ENCODE measurements around the gene KDELR3. TPM values are rescaled to one million over a fixed set of nuclear protein-coding genes. Genes with fewer than 3 reads are reported as not detected.
A peak's percentile ranks its signal among the peaks of the same experiment; 100 is the strongest.

KDELR3 gene
- under 1 TPM; 0.59 to 0.89 TPM for total RNA-seq

DNA sequence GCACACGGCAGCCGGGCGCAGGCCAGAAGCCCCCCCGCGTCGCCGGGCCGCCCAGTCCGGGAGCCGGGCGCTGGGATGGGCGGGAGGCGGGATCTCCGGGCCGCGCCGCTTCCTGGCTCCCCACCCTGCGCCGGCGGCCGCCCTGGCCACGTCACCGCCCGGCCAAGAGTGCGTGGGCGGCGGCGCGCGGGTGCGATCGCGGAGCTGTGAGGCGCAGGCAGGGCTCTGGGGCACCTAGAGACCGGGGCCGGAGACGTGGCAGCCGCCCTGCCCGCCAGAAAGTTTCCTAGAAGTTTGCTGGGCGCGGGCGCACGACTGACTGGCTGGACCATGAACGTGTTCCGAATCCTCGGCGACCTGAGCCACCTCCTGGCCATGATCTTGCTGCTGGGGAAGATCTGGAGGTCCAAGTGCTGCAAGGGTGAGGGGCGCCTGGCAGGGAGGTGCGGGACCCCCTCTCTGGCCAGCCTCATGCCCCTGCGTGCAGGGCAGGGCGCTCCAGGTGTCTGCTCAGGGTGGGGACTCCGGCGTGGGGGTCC is at the start of gene KDELR3:
KDELR3 (plus strand) TSS at position 193 of the 539 bp plus-strand sequence; CDS start at position 331, 138 bp downstream.
- ATAC-seq (peak; percentile 87 to 96), DNase-seq (ENCODE audit: low spot score in 2 of 2) (peak; percentile 79 to 80)
- Mint-ChIP-seq H3K9me3 (no peaks in the 10 kb centered on the region), H3K27ac (peak within 1 kb of the TSS in 1 of 2 donors; percentile 29), H3K36me3 (no peaks in the 10 kb centered on the region)

DNA sequence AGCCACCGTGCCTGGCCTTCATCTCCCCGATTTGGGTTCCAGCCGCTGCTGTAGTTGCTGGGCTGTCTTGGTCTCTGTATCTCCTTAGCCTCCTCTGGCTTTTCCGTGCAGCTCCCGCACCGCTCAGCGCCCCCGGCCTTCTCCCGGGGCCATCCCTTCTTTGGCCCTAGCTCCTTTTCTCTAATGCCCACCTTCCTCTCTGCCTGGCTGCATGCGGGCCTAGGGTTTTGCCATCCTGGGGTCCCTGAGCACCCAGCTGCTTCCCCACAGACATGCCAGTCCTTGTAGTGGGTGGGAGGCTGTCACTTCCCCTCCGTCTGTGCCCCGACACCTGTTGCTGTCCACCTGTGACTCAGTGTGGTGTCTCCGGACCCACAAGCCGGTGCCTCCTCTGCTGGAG is 49.3 kb upstream of the KDELR3 start:
- no peaks in the 10 kb centered on the region for H3K9me3 Mint-ChIP-seq
- peak overlapping the region in 1 of 2 donors; percentile 11 for H3K27ac Mint-ChIP-seq
- ATAC-seq: no peak
- DNase-seq (ENCODE audit: low spot score in 2 of 2): no peak
- no peaks in the 10 kb centered on the region for H3K36me3 Mint-ChIP-seq

DNA sequence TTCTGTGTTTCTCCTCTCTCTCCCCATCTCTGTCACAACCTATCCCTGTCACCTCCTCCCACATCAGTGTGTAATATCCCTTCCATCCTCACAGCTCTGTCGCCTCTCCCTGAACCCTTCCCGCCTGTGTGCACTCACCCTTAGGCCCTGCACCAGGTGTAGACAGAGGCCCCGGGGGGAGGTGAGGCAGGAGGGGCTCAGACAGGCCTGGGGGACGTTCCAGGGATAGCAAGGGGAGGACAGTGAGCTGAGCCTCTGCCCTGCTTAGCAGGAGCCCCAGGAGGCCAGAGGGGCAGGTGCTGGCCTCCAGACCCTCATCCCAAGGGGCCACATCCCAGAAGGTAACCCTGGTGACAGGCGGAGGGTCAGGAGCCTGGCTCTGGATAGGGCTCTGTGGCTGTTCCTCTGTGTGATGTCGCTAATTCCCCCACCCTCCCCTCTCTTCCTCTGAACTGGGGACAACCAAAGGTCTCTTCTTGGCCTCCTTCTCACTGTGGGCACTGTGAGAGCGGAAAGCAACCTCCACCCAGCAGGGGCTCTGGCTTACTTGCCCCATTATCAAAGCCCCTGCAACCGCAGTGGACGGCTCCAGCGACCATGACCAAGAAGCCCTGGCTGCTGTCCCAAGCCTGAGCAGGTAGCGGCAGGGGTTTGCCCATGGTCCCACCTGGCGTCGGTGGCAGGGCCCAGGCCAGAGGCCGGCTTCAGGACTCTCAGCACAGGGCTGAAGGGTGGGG is 48.6 kb upstream of the KDELR3 start:
- Mint-ChIP-seq H3K36me3 (no peaks in the 10 kb centered on the region), H3K27ac (peak overlapping the region in 1 of 2 donors; percentile 11), H3K9me3 (no peaks in the 10 kb centered on the region)
- DNase-seq (ENCODE audit: low spot score in 2 of 2): no peak
- ATAC-seq: no peak

GRCh38 chr22:38419858-38420160 is 48.1 kb upstream of the KDELR3 start:
- Mint-ChIP-seq H3K9me3 (no peaks in the 10 kb centered on the region), H3K27ac (no peak overlapping the region), H3K36me3 (no peaks in the 10 kb centered on the region)
- DNase-seq (ENCODE audit: low spot score in 2 of 2): no peak
- ATAC-seq: no peak

DNA sequence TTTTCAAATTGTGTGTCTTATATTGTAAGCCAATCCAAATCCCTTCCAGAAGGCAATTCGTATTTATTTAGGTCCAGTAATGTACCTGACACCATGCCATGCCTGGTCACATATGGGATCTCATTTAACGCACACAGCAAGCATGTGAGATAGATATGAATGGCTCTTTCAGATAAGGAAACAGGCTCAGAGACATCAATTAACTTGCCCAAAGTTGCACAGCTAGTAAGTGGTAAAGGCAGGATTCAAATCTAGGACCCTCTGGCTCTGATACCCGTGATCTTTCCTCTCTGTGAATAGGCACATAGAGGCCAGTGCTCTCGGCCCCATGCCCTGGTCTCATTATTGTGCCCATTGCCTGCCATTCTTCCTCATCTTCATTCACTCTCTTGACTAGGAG is 47.2 kb upstream of the KDELR3 start:
- Mint-ChIP-seq H3K9me3 (no peaks in the 10 kb centered on the region), H3K36me3 (no peaks in the 10 kb centered on the region), H3K27ac (no peak overlapping the region)
- DNase-seq (ENCODE audit: low spot score in 2 of 2) (no peak), ATAC-seq (no peak)

DNA sequence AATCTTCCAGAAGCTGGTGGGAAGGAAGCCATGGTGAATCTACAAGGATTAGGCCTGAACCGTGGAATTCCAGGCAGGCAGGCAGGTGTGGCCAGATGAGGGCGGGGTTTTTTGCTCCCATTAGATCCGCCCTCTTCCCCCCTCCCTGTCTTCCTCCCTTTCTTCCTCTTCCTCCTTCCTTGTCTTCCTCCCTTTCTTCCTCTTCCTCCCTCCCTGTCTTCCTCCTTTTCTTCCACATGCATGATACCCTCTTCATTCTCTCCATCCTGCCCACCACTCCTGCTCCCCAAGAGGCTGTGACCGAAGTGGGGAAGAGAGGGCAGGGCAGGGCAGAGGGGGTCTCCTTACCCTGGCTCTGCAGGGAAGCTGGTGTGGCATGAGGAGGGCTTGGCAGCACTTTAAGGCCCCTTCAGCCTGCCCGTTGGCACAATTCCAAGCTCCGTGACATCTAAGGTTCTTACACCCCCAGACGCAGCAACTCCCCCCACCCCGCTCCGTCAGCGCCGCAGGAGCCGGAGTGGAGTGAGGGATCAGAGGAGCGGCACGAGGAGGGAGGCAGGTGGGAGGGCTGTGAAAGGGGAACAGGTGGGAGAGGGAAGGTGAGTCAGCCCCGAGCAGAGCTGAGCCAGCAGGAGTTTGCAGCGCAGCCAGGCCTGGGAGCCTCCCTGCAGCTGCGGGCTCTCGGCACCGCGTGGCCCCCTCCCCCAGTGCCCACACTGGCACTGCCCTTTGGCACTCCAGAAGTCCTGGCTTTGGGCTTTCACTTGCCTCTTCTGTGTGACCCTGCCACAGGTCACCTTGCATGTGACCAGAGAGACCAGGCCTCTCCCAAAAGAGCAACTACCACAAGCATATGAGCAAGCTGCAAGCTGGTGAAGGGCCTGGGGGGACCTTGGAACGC is 45.0 kb upstream of the KDELR3 start:
- no peaks in the 10 kb centered on the region for H3K9me3 Mint-ChIP-seq
- ATAC-seq (no peak), DNase-seq (ENCODE audit: low spot score in 2 of 2) (no peak)
- no peaks in the 10 kb centered on the region for H3K36me3 Mint-ChIP-seq
- no peak overlapping the region for H3K27ac Mint-ChIP-seq

- DNase-seq (ENCODE audit: low spot score in 2 of 2) (no peak), ATAC-seq (no peak)
- H3K9me3 Mint-ChIP-seq: no peaks in the 10 kb centered on the region
- no peaks in the 10 kb centered on the region for H3K36me3 Mint-ChIP-seq
- H3K27ac Mint-ChIP-seq: no peak overlapping the region
These were observed 44.1 kb upstream of the KDELR3 start for GRCh38 chr22:38423512-38424503.

GRCh38 chr22:38424525-38425080 is 43.3 kb upstream of the KDELR3 start:
- Mint-ChIP-seq H3K9me3 (no peaks in the 10 kb centered on the region), H3K36me3 (no peaks in the 10 kb centered on the region), H3K27ac (no peak overlapping the region)
- ATAC-seq (no peak), DNase-seq (ENCODE audit: low spot score in 2 of 2) (no peak)

DNA sequence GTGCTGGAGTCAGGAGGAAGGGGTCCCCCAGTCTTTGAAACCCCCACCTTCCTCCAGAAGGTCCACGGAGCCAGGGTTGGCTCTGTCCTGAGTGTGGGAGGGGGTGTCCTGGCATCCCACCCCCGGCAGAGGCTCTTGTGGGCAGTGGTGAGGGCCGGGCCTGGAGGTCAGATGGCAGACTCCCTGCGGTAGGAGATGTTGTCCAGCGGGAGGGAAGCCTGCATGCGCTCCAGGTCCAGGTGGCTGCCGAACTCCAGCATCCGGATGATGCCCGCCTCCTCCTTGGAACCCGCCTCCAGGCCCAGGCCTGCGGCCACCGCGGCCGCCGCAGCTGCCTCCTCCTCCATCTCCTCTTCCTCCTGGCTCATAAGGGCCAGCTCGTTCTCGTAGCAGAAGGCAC is 41.3 kb upstream of the KDELR3 start:
- Mint-ChIP-seq H3K36me3 (no peaks in the 10 kb centered on the region), H3K27ac (no peak overlapping the region), H3K9me3 (no peaks in the 10 kb centered on the region)
- no peak for DNase-seq (ENCODE audit: low spot score in 2 of 2)
- no peak for ATAC-seq

DNA sequence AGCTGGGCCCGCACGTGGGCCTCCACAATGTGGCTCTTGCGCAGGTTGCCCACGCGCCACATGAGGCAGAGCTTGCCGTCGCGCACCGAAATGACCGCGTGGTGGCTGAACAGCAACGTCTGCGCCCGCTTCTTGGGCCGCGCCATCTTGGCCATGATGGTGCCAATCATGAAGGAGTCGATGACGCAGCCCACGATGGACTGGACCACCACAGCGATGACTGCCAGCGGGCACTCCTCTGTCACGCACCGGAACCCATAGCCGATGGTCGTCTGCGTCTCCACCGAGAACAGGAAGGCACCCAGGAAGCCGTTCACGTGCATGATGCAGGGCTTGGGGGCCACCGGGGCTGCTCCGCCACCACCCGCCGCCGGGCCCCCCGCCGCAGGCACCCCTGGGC is 40.4 kb upstream of the KDELR3 start:
- Mint-ChIP-seq H3K9me3 (no peaks in the 10 kb centered on the region), H3K27ac (no peak overlapping the region), H3K36me3 (no peaks in the 10 kb centered on the region)
- DNase-seq (ENCODE audit: low spot score in 2 of 2) (no peak), ATAC-seq (no peak)

DNA sequence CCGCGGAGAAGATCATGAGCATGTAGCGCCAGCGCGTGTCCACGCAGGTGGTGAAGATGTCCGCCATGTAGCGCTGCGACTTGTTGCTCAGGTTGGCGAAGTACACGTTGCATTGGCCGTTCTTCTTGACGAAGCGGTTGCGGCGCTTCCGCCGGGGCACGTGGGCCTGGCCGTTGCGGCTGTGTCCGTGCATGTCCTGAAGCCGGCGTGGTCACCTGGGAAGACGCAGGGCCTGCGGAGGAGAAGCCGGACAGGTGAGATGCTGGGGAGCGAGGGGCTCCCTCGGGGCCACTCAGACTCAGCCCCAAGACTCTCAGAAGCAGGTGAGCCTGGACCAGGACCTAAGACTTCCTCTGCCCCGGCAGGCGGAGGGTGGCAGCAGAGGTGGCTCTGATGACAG is 40.0 kb upstream of the KDELR3 start:
- ATAC-seq (no peak), DNase-seq (ENCODE audit: low spot score in 2 of 2) (no peak)
- Mint-ChIP-seq H3K27ac (no peak overlapping the region), H3K36me3 (no peaks in the 10 kb centered on the region), H3K9me3 (no peaks in the 10 kb centered on the region)

DNA sequence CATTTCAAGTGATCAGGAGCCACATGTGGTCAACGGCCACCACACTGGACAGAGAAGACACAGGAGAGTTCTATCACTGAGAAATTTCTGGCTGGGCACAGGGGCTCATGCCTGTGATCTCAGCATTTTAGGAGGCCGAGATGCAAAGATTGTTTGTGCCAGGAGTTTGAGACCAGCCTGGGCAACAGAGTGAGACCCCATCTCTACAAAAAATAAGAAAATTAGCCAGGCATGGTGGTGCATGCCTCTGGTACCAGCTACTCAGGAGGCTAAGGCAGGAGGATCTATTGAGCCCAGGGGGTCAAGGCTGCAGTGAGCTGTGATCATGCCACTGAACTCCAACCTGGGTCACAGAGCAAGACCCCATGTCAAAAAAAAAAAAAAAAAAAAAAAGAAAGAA is 39.2 kb upstream of the KDELR3 start:
- H3K36me3 Mint-ChIP-seq: no peaks in the 10 kb centered on the region
- H3K27ac Mint-ChIP-seq: no peak overlapping the region
- no peak for ATAC-seq
- H3K9me3 Mint-ChIP-seq: no peaks in the 10 kb centered on the region
- DNase-seq (ENCODE audit: low spot score in 2 of 2): no peak

GRCh38 chr22:38429499-38430068 is 38.3 kb upstream of the KDELR3 start:
- no peak for ATAC-seq
- no peak for DNase-seq (ENCODE audit: low spot score in 2 of 2)
- H3K27ac Mint-ChIP-seq: no peak overlapping the region
- H3K9me3 Mint-ChIP-seq: no peaks in the 10 kb centered on the region
- no peaks in the 10 kb centered on the region for H3K36me3 Mint-ChIP-seq

DNA sequence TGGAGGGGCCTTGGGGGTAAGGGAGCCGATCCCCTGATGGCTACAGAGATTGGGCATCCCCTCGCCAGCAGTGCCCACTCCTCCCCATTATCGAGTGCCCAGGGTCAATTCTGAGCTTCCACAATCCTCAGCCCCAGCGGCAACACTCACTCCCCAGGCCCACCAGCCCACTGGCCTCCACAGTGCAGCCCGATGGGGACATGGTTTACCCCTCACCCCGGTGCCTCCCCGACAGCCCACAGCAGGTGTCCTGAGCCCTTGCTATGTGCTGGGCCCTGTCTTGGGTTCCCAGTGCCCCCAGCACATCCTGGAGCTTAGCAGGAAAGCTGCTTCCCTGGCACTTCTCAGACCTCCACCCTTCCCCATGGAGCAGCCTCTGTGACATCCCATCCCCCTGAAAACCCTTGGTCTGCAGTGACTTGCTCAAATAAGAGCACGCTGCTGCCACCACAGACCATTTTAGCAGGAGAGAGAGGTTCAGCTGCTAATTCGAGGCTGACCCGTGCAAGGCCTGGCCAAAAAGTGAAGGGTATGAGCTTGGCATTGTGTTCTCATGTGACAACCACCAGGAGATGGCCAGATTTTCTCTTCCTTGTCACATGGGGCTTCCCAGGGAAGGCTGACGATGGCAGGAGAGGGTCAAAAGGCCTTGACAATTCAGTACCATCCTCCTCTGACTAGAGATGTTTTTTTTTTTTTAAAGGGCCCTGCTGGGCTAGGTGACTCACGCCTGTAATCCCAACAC is 36.5 kb upstream of the KDELR3 start:
- H3K27ac Mint-ChIP-seq: peak overlapping the region in 1 of 2 donors; percentile 30
- ATAC-seq (no peak), DNase-seq (ENCODE audit: low spot score in 2 of 2) (no peak)
- no peaks in the 10 kb centered on the region for H3K36me3 Mint-ChIP-seq
- no peaks in the 10 kb centered on the region for H3K9me3 Mint-ChIP-seq

- Mint-ChIP-seq H3K9me3 (no peaks in the 10 kb centered on the region), H3K27ac (no peak overlapping the region), H3K36me3 (no peaks in the 10 kb centered on the region)
- ATAC-seq: no peak
- DNase-seq (ENCODE audit: low spot score in 2 of 2): no peak
These were observed 35.6 kb upstream of the KDELR3 start for GRCh38 chr22:38432264-38432663.

Data from activated naive CD4-positive, alpha-beta T cell treated with anti-CD3 and anti-CD28 coated beads, Interleukin-2, amount 50 U/mL, for 72 hours (primary cell).